ENCODE results near the gene PHACTR3. TPM values are rescaled to one million over a fixed set of nuclear protein-coding genes. Genes with fewer than 3 reads are reported as not detected.

Gene PHACTR3
- total and polyA plus RNA-seq, 5 donors, result 2.8 to 14.5 (median 4.7) TPM

- peak in 1 of 2 donors; percentile 3 for ATAC-seq
- WGBS, result 68% methylated on average over 9 of the region's 9 CpGs
- H3K4me1 ChIP-seq (ENCODE audit: control insufficient read depth, insufficient read depth, low read length), result peaks cover 2% of the 10 kb centered on the region
- no peaks in the 10 kb centered on the region for H3K9me3 ChIP-seq (ENCODE audit: control insufficient read depth, low read length)
- H3K27ac ChIP-seq (ENCODE audit: low read length), result no peak overlapping the region
- no peak overlapping the region for H3K4me3 ChIP-seq (ENCODE audit: low read length)
- intact Hi-C loops (cut with DNase I), result no loop called here
- no peaks in the 10 kb centered on the region for H3K27me3 ChIP-seq (ENCODE audit: control insufficient read depth, insufficient read depth)
- DNase-seq, result peak in 1 of 3 donors; percentile 43
Measured at GRCh38 chr20:59580991-59581401, 23.3 kb upstream of the PHACTR3 start.

- Histone ChIP-seq H3K4me1 (ENCODE audit: control insufficient read depth, insufficient read depth, low read length) (peaks cover 2% of the 10 kb centered on the region), H3K27me3 (ENCODE audit: control insufficient read depth, insufficient read depth) (no peaks in the 10 kb centered on the region), H3K27ac (ENCODE audit: low read length) (no peak overlapping the region), H3K9me3 (ENCODE audit: control insufficient read depth, low read length) (no peaks in the 10 kb centered on the region), H3K4me3 (ENCODE audit: low read length) (no peak overlapping the region)
- intact Hi-C loops (cut with DNase I), result no loop called here
- 82% methylated on average over 13 of the region's 13 CpGs for WGBS
- DNase-seq (no peak), ATAC-seq (no peak)
Measured at GRCh38 chr20:59581993-59582679, 22.2 kb upstream of the PHACTR3 start.

DNA sequence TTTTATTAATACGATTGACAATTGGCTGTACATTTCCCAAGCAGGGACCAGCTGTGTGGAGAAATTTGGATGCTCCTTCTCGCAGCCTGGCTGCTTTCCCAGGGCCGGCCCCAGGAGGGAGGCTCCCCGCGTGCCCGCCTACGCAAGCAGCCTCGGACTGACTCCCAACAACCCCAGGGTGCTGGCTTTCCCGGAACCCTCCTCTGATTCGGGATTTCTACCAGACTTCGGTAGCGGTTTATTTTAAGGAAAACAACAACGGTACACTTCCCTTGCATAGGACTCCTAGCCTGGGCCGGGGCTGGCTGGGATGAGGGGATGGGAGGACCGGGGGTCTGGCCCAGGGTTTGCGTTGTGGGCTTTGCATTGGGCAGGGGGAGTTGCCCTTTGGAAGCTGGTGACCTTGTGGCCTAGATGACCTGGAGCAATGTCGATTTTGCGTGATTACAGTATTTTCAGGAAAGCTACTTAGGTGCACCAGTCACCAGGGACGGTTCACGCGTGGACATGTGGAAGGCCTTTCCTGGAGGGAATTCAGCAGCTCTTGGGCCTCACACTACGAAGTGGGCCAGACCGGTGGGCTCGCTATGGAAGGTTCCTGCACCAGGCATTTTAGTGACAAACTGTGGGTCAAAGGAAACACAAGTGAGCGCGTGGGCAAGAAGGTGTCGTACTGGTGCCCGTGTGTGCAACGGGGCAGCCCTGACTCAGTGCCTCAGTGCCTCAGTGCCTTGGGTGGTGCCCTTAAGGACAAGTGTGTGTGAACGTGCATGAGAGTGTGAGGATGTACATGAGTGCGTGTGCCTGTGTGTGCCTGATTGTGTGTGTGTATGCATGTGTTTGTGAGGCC, 20.7 kb upstream of the PHACTR3 start:
- peaks cover 2% of the 10 kb centered on the region for H3K4me1 ChIP-seq (ENCODE audit: control insufficient read depth, insufficient read depth, low read length)
- 65% methylated on average over 31 of the region's 31 CpGs for WGBS
- H3K27ac ChIP-seq (ENCODE audit: low read length), result no peak overlapping the region
- intact Hi-C loops (cut with DNase I), result no loop called here
- H3K9me3 ChIP-seq (ENCODE audit: control insufficient read depth, low read length), result no peaks in the 10 kb centered on the region
- H3K4me3 ChIP-seq (ENCODE audit: low read length), result no peak overlapping the region
- no peaks in the 10 kb centered on the region for H3K27me3 ChIP-seq (ENCODE audit: control insufficient read depth, insufficient read depth)
- ATAC-seq (peak; percentile 52 to 71), DNase-seq (peak; percentile 84 to 90 (median 87))

GRCh38 chr20:59584278-59584925, 19.9 kb upstream of the PHACTR3 start:
- intact Hi-C loops (cut with DNase I), result no loop called here
- Histone ChIP-seq H3K27me3 (ENCODE audit: control insufficient read depth, insufficient read depth) (no peaks in the 10 kb centered on the region), H3K4me3 (ENCODE audit: low read length) (no peak overlapping the region), H3K9me3 (ENCODE audit: control insufficient read depth, low read length) (no peaks in the 10 kb centered on the region), H3K27ac (ENCODE audit: low read length) (no peak overlapping the region), H3K4me1 (ENCODE audit: control insufficient read depth, insufficient read depth, low read length) (peaks cover 2% of the 10 kb centered on the region)
- ATAC-seq (no peak), DNase-seq (peak in 1 of 3 donors; percentile 28)
- WGBS, result 91% methylated on average over 15 of the region's 15 CpGs

DNA sequence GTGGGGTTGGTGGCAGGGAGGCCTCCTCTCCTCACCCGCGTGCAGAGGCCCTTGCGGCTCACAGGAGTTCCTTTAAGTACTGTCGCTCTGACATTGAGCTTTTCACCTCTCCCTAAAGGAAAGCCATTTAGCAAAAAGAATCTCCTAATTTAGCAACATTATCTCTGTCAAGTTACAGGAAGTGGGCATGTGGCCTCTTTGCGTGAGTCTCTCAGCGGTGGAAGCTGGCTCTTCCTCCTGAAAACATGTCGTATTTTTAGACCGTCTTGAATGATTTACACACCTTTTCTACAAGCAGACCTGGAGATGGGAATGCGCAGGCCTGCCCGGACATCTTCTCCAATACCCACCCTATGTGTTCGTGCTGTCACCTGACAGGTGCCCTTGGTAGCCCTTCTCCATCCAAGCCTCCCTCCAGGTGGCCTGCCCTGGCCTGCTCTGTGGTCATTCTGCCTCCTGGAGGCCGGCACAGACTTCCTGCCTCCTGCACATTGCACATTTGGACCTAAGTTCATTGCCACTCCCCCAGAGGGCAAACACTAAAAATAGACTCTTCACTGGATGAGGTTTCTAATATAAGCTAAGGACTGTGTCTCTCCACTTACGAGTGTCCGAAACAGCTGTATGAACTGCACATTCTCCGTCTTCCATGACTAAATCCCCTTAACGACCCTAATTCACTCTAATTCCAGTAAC, 18.5 kb upstream of the PHACTR3 start:
- Histone ChIP-seq H3K4me1 (ENCODE audit: control insufficient read depth, insufficient read depth, low read length) (peaks cover 2% of the 10 kb centered on the region), H3K27ac (ENCODE audit: low read length) (peak overlapping the region; percentile 33), H3K4me3 (ENCODE audit: low read length) (no peak overlapping the region), H3K9me3 (ENCODE audit: control insufficient read depth, low read length) (no peaks in the 10 kb centered on the region), H3K27me3 (ENCODE audit: control insufficient read depth, insufficient read depth) (no peaks in the 10 kb centered on the region)
- peak in 1 of 3 donors; percentile 39 for DNase-seq
- peak; percentile 27 to 38 for ATAC-seq
- intact Hi-C loops (cut with DNase I), result no loop called here
- WGBS, result 57% methylated on average over 16 of the region's 16 CpGs

DNA sequence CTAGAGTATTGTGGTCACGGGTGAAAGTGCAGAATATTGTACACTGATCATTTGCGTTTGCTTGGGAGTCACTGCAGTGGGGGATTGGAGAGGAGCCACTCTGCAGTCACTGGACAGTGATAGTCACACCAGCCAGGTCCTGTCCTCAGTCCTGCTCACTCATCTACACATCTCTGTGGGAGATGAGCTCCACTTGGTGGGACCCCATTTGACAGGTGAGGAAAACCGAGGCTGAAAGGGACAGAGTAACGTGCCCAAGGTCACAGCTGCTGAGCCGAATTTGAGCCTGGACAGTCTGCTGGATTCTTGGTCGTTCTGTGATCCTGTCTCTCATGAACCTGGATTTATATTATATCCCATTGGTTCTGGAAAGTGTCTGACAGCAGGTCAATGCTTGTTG, 17.7 kb upstream of the PHACTR3 start:
- 84% methylated on average over 6 of the region's 6 CpGs for WGBS
- ATAC-seq (no peak), DNase-seq (no peak)
- H3K9me3 ChIP-seq (ENCODE audit: control insufficient read depth, low read length), result no peaks in the 10 kb centered on the region
- no peak overlapping the region for H3K27ac ChIP-seq (ENCODE audit: low read length)
- no peak overlapping the region for H3K4me3 ChIP-seq (ENCODE audit: low read length)
- intact Hi-C loops (cut with DNase I), result no loop called here
- peaks cover 2% of the 10 kb centered on the region for H3K4me1 ChIP-seq (ENCODE audit: control insufficient read depth, insufficient read depth, low read length)
- no peaks in the 10 kb centered on the region for H3K27me3 ChIP-seq (ENCODE audit: control insufficient read depth, insufficient read depth)

- DNase-seq (no peak), ATAC-seq (no peak)
- H3K9me3 ChIP-seq (ENCODE audit: control insufficient read depth, low read length), result no peaks in the 10 kb centered on the region
- WGBS, result 83% methylated on average over 6 of the region's 6 CpGs
- H3K4me3 ChIP-seq (ENCODE audit: low read length), result no peak overlapping the region
- intact Hi-C loops (cut with DNase I), result no loop called here
- H3K27me3 ChIP-seq (ENCODE audit: control insufficient read depth, insufficient read depth), result no peaks in the 10 kb centered on the region
- H3K4me1 ChIP-seq (ENCODE audit: control insufficient read depth, insufficient read depth, low read length), result peaks cover 2% of the 10 kb centered on the region
- no peak overlapping the region for H3K27ac ChIP-seq (ENCODE audit: low read length)
Measured at GRCh38 chr20:59587570-59587969, 16.8 kb upstream of the PHACTR3 start.

DNA sequence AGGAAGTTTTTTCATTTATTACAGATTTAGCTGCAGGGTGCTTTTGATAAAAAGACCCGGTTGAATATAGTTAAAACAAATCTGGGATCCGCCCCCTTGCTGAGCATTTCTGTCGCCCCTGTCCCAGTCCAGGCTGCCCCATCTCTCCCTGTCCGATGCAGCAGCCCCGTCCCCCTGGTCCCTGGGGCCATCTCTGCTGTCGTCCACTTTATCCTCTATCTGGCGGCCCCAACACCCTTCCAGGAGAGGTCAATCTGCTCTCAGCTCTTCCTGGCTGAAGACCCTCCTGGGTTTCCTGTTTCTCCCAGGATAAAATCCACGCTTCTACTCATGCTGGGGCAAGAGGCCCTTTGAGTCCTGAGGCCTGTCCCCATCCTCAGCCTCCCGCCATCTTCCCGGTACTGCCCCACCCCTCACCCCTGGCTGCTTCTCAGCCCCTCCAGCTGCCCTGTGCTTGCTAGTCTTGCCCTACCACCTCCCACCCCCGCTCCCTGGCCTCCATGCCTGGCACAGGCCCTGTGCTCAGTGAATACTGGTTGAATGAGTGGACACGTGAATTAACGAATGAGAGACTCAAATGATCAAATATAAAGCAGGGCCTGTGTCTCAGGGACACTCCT, 16.0 kb upstream of the PHACTR3 start:
- Histone ChIP-seq H3K9me3 (ENCODE audit: control insufficient read depth, low read length) (no peaks in the 10 kb centered on the region), H3K4me3 (ENCODE audit: low read length) (no peak overlapping the region), H3K27me3 (ENCODE audit: control insufficient read depth, insufficient read depth) (no peaks in the 10 kb centered on the region), H3K4me1 (ENCODE audit: control insufficient read depth, insufficient read depth, low read length) (peaks cover 2% of the 10 kb centered on the region), H3K27ac (ENCODE audit: low read length) (no peak overlapping the region)
- intact Hi-C loops (cut with DNase I), result no loop called here
- WGBS, result 84% methylated on average over 13 of the region's 13 CpGs
- DNase-seq, result no peak
- ATAC-seq, result no peak

GRCh38 chr20:59589086-59589684, 15.2 kb upstream of the PHACTR3 start:
- no peak for DNase-seq
- no peaks in the 10 kb centered on the region for H3K27me3 ChIP-seq (ENCODE audit: control insufficient read depth, insufficient read depth)
- WGBS, result 93% methylated on average over 24 of the region's 24 CpGs
- intact Hi-C loops (cut with DNase I), result no loop called here
- ATAC-seq, result no peak
- no peaks in the 10 kb centered on the region for H3K9me3 ChIP-seq (ENCODE audit: control insufficient read depth, low read length)
- peaks cover 2% of the 10 kb centered on the region for H3K4me1 ChIP-seq (ENCODE audit: control insufficient read depth, insufficient read depth, low read length)
- no peak overlapping the region for H3K4me3 ChIP-seq (ENCODE audit: low read length)
- H3K27ac ChIP-seq (ENCODE audit: low read length), result no peak overlapping the region

GRCh38 chr20:59591061-59591460, 13.3 kb upstream of the PHACTR3 start:
- ATAC-seq, result no peak
- H3K4me1 ChIP-seq (ENCODE audit: control insufficient read depth, insufficient read depth, low read length), result no peaks in the 10 kb centered on the region
- DNase-seq, result no peak
- no peaks in the 10 kb centered on the region for H3K9me3 ChIP-seq (ENCODE audit: control insufficient read depth, low read length)
- intact Hi-C loops (cut with DNase I), result no loop called here
- 90% methylated on average over 12 of the region's 12 CpGs for WGBS
- H3K4me3 ChIP-seq (ENCODE audit: low read length), result no peak overlapping the region
- H3K27me3 ChIP-seq (ENCODE audit: control insufficient read depth, insufficient read depth), result no peaks in the 10 kb centered on the region
- H3K27ac ChIP-seq (ENCODE audit: low read length), result no peak overlapping the region

All from right cardiac atrium (tissue), 5 donors.